ENCODE measurements around the gene SHISA4.

Gene SHISA4

DNA sequence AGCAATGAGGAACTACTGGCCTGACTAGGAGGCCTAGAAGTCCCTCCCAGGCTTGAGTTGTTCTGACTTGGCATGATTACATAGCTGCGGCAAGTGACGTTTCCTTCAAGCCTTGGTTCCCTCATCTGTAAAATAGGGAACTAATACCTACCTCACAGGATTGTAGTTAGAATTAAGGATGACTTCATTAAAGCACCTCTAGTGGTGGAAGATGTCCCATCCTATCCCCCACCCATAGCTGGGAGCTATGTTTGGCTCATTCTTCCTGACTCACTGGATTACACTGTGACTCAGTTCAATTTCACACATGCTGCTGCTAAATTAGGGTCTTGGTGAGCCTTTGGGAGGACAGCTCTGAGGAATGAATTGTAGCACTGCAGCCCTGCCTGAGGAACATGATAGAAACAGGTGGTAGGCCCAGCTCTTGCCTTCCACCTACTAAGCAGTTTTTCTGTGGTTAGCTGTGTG, 6.0 kb upstream of the SHISA4 start:
- no peak for DNase-seq

DNA sequence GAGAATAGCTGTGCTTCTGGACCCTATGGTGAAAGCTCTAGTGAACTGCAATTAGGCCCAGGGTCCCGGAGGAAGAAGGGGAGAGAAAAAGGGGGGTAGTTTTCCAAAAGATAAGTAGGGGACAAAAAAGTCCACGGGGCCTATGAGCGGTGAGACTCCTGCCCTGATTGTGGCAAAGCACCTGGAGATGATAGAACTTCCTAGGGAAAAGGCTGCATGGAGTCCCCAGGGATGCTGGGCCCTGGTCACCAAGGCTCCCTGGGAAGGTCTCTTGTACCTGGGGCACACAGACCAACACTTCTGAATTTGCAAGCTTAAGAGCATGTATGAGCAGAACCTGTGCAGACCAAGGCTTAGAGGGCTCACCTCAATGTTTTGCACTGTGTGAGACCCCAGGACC, 5.4 kb upstream of the SHISA4 start:
- no peak for DNase-seq

DNA sequence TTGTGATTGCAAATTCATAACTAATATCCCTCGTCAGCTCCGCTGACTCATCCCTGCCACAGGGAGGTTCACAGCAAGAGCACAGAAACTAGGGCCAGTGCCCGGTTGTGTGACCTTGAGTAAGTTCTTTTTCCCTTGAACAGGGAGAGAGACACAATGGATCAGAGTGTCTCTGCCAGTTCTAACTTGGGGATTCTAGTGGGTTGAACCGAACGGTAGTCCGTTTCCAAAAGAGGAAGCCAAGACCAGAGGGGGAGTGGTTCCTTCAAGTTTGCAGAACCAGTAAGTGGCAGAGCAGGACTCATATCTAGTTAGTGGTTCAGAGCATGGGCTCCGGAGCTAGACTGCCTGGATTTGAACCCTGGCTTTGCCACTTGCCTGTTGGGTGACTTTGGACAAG, 4.9 kb upstream of the SHISA4 start:
- no peak for DNase-seq

DNA sequence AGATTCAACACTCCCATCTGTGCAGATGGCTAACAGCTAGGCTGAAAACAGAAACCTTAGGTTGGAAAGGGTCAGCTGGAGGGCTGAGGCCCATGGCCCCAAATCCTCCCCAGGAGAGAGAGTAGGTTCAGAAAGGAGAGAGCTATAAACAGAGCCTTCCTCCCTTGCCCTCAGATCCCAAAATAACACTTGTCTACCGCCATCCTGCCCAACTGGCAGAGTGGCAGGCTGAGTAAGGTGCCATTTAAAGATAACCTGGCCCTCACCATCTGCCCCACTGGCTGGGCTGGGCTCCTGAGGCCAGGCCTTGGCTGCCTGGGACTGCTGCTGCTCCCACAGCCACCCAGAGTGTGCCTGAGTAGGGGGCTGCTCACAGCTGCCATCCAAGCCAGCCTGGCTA, 4.3 kb upstream of the SHISA4 start:
- no peak for DNase-seq

DNA sequence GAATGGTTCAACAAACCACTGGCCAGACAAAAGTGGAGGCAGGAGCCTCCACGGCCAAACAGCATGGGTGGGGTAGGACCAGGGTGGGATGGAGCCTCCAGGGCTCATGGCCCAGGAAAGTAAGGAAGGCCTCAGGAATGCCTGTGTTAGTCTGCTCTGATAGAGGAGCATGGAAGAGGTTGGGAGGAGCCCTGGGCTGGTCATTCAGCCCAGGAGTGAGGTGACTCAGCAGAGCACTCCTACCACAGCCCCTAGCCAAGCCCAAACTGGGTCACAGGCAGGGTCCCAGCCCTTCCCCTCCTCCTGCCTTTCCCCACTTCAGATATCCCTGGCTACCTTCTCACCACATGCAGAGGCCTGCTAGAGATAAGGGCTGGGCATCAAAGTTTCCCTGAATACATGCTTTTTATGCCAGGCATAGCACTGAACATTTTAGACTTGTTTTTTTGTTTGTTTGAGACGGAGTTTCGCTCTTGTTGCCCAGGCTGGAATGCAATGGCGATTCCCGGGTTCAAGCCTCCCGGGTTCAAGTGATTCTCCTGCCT, 3.1 kb upstream of the SHISA4 start:
- no peak for DNase-seq

DNA sequence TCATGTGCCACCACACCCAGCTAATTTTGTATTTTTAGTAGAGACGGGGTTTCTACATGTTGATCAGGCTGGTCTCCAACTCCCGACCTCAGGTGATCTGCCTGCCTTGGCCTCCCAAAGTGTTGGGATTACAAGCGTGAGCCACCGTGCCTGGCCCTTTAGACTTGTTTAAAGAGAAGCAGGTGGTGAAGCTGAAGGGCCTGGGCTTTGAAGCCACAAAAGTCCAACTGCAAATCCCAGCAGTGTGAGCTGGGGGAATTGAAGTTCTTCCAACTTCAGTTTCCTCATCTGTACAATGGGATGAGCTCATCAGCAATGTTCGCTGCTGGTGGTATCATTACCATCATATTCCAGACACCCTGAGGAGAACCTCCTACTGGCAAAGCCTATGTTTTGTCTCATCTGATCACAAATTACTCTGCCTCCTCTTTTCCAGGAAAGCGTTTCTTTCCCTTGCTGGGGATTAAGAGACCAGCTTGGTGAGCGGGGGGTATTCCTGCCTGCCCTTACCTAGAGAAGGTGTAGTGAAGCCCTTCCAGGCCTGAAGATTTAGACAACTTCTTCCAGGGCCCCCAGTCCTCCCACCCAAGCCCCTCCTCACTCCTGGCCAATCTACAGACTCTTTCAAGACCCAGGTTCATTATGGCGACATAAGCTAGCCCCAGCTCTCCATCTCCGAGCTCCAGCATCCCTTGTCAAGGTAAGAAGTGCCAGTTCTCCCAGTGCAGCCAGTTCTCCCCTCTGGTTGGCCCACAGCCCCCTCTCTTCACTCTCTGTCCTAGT, 2.4 kb upstream of the SHISA4 start:
- DNase-seq = no peak

DNA sequence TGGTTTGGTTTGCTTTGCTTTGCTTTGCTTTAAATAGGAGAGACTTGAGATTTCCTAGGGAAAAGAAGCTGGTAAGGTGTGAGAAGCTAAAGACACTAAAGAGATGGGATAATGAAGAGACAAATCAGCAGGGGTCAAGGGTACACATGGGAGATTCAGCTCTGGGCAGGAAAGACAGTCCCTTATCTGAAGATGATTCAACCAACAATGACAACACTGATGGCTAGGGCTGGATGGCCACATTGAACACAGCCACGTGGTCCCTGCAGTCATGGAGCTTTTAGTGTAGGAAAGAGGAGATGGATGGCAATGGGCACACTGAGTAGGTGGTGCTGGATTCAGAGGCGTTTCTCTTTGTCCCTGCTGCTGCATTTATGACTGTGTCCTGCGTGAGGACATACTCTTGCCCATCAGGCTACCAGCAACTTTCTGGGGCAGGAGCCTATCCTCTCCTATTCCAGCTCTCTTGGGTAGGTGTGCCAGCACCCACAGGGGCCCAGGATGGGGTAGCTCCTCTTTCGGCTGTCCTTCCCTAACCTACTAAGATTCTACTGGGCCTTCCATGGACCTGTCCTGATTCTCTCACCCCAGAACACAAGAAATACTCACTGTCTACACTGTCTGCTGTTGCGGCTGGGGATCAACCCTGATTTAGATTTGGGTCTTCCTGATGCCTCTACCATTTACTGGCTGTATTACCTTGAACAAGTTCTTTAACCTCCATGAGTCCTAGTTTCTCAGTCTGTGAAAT, 1.4 kb upstream of the SHISA4 start:
- no peak for DNase-seq

DNA sequence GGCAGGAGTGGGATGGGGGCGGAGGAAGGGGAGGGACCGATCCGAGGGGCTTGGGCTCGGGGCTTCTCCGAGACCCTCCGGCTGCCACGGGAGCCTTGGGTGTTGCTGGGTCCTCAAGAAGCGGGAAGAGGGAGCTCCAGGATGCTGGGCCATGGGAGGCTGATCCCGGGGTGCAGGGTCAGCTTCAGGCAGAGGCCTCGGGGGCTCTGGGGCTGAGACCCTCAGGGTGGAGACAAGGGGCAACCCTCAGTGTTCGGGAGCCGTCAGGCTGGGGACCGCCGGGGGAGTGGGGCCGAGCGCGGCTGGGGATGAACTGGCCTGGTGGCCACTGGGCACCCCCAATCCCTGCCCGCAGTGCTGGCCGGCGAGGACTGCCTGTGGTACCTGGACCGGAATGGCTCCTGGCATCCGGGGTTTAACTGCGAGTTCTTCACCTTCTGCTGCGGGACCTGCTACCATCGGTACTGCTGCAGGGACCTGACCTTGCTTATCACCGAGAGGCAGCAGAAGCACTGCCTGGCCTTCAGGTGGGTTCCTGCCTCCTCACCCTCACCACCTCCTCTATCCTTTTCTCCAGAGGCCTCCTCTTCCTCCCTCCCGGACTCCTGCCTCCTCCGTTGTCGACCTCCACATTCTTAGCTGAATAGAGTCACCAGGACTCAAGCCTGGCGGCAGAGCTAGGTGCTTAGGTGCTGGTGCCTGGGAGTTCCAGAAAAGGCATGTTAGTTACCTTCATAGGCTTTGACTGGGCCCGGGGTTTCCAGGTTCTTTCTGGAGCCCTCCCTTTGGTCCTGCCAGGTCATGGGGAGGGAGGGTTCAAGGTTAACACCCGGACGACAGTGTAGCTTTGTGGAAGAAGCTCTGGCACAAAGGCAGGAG, 631 bp downstream of the SHISA4 start:
- no peak for DNase-seq

DNA sequence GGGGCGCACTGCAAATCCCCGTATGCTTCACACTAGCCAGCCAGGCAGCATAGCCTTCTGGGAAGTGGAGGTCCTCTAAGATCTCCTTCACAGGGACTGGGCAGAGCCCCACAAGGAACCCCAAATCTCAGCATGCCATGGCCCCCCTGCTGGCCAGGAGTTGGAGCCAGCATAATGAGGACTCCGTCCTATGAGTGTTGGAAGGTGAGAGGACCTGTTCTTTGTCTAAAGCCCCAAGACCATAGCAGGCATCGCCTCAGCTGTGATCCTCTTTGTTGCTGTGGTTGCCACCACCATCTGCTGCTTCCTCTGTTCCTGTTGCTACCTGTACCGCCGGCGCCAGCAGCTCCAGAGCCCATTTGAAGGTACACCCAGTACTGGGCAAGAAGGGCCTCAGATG, 1.5 kb downstream of the SHISA4 start:
- no peak for DNase-seq

DNA sequence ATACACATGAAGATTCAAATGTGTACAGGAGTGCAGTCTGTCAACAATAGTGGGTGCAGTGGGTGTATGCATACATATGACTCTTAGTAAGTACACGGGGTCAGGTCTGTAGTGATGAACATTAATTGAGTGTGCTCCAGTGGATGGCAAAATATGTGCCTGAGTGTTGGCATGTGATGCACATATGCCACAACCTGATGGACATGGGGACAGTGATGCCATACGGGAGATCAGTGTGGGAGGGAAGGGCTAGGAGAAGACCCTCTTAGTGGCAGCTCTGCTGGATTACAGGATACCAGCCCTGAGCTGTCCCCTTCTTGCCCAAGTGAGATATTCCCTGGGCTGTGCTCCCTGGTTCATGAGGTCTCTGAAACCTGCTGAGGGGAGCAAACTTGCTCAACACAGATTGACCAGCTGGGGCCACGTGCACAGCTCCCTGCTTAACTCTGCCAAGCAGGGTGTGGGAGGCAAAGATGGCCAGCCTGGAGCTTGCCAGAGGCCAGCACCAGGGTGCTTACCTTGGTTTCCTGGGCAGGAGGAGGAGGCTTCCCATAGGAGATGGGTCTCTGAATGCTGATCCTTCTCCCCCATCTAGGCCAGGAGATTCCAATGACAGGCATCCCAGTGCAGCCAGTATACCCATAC, 2.2 kb downstream of the SHISA4 start:
- DNase-seq = no peak

DNA sequence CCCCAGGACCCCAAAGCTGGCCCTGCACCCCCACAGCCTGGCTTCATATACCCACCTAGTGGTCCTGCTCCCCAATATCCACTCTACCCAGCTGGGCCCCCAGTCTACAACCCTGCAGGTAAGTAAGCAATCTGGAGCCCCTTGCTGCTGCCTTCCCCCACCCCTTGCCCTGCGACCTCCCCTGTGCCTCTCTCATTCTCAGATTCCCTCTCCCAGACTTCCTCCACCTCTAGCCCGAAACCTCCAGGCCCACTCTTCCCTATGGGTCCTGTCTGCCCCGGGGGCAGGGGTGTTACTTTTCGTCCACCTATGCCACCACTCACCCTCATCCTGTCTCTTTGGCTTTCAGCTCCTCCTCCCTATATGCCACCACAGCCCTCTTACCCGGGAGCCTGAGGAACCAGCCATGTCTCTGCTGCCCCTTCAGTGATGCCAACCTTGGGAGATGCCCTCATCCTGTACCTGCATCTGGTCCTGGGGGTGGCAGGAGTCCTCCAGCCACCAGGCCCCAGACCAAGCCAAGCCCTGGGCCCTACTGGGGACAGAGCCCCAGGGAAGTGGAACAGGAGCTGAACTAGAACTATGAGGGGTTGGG, 2.9 kb downstream of the SHISA4 start:
- no peak for DNase-seq

DNA sequence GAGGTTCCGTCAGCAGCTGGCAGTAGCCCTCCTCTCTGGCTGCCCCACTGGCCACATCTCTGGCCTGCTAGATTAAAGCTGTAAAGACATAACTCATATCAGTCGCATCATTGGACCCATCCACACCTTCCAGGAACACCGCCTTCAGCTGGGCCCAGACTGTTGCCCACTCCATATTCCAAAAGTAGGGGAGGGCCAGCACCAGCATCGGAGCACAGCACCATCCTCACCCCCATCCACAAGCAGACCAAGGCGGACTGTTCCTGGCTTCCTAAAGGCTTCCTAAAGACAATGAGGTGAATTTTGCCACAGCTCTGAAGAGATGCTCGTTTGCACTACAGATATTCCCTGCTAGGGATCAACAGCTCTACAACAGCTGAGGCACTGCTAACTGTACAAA, 3.5 kb downstream of the SHISA4 start:
- no peak for DNase-seq

DNA sequence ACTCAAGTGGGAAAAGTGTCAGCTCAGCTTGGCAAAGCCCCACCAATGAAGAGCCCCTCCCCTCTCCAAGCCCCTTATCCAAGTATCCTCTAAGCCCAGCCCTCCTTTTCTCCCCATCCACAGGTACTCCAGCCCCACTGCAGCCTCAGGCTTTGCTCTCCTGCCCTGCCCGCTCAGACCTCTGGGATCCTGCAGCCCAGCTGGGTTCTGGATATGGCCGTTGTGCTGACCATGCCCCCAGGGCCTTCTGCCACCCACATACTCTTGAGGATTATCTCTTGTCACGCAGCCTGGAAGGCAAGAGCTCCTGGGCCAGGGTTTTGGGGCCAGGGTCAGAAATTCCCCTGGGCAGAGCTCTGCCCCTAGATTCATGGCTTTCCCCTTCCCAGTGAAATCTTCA, 4.7 kb downstream of the SHISA4 start:
- DNase-seq = no peak

DNA sequence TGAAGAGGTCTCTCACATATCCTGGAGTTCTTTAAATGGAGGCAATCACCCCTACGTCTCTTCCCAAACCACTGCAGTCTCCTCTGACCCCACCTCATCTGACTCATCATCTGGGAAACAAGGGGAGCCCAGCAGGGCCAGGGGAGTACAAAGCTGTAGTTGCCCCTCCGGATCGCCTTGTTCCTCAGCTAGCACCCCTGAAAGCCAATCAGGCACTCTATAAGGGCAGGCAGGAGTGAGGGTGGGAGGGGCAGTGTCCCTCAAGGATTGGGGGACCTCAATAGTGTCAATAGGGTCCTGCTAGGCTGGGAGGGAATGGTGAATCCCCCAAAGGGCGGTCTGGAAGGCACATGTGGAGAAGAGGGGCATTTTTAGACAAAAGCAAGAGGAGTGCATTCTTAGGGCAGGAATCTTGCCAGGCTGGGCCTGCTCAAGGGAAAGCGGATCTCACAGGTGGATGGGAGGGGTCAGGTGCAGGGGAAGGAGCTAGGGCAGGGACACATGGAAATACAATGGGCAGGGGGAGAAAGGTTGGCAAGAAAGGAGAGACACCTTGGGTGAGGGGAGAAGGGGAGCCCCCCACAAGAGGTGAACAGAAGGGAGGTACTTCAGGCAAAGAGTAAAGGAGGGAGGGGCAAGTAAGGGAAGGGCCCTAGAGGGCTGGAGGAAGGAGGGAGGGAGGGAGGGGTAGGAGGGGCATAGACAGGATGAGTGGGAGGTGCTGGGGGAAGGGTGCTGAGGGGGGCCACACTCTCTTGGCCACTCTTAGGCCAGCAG, 5.8 kb downstream of the SHISA4 start:
- no peak for DNase-seq

DNA sequence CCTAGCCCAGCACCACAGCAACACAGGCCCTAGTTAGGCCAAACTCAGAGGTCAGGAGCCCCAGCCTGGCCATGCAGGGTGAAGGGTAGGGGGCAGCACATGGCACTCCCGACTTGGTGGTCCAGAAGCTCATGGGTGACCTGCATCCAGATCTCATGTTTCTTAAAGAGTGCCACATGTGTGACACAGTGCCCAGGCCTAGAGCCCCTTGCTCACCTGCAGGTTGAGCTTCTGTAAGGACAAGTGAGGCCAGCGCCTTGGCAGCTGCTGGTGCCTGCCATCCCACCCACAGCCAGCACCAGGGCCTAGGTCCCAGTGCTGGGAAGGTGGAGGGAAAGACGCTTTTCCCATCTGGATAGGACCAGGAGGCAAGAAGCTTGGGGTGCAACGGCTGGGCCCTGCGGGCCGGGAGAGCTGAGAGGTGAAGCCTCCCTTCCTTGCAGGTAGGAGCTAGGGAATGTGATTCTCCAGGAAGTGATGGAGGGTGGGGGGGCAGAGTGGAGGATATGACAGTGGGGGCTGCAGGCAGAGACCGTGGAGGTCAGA, 6.5 kb downstream of the SHISA4 start:
- DNase-seq = no peak

DNA sequence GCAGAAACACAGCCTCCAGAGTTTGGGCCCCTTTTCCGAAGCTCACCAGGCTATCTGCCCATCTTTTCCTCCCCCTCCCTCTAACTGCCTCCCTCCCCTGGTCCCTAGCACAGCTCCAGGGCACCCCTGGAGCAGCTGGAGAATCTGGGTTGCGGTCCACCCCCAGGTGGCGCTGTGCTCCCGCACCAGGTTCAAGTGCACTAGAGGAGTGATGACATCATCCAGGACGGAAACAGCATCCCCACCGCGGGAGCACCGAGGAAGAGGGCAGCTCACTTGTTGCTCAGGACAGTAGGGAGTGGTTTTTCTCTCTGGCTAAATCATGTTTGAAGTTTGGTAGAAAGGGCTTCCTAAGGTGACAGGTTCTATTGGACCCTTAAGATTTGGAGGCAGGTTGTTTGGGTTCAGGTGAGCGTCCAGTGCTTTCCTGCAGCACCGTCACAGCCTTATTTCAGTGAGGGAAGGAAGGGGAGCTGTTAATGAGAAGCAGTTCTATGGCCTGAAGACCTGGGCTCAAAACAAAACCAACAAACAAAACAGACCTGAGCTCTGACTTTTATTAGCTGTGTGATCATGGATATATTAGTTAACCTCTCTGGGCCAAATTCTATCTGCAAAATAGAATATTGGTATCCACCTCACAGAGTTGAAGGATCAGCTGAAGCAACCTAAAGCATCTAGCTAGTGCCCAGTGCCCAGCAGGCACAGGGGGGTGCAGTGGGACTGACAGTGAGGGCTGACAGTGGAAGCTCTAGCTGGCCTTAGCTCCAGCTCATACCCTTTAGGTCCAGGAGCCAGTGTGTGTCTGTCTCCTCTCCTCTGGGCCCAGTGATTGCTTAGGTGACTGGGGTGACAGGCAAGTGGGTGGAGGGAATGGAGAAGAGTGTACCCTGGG, 7.5 kb downstream of the SHISA4 start:
- DNase-seq = peak; percentile 73

DNA sequence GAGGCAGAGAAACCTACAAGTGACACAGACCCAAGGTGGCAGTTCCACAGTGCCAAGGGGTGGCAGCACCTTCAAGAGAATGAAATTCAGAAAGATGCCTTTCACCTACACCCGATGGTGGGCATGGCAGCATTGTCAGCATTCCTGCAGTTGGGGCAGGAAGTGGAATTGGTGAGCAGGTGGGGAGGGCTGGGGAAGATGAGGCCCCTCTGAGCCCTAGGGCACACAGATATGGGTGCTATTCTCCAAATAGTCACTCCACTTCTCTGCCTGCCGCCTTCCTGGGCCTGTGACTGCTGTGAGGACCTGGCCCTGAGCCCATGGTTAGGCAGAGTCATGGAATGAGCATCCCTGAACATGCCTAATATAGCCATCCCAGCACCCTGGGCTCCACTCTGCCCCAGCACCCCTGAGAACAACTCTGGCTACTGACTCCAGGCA, 8.3 kb downstream of the SHISA4 start:
- no peak for DNase-seq

DNA sequence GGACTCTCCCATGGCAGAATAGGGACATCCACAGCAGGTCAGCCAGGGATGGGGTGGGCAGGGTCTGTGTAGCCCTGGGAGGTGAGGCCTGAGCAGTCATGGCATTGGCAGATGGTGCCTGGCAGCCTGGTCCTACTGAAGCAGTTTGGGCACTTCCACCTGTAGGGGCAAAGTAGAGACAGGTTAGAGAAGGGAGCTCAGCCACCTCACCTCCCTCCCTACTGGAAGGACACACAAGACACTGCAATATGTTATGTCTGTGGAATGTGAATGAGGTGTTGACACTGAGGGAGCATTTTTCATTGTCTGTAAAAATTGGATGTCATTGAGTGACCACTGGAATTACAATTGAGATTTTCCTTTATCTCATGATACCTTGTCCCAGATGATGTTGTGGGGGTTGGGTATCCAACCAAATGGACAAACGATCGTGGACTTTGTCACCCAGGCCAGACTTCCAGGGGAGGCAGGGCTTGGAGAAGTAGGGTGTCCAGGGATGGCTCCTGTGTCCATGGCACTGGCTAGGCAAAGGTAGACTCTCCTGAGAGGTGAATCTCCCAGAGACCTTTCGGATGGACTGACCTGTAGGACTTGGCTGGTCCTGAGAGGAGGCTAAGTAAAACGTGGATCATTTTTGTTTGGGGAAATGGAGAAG, 9.7 kb downstream of the SHISA4 start:
- DNase-seq = no peak

DNA sequence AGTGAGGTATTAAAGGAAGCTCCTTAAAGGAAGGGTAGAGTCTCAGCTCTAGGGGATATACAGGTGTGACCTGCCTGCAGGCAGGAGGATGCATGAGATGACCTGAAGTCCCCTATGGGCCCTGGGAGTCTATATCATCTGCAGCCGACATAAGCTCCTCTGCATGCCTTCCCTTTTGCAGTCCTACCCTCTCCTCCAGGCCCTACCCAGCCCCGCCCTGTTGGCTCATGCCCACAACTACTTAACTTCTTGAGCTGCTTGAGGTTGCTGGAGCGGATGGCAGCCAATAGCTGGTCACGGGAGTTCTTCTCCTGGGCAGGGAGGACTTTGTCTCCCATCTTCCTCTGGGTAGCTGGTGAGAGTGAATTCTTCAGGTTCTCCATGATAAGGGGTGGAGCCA, 10.3 kb downstream of the SHISA4 start:
- DNase-seq = no peak
